Measurements from ENCODE around the gene ZNF691.

DNA sequence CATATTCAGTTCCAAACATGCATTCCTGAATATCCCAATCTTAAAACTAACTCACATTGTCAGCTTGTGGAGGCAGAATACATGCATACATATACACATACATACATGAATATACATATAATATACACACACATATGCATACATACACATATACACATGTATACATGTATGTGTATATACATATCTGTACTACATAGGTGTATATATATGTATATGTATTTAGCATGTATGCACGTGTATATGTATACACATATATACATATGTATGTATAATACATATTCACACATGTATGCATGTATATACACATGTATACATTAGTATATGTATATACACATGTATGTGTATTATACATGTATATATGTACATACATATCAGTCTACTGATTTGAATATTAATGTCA lies 1.2 kb upstream of the ZNF691 start:
- TF ChIP-seq, protein P1, sequence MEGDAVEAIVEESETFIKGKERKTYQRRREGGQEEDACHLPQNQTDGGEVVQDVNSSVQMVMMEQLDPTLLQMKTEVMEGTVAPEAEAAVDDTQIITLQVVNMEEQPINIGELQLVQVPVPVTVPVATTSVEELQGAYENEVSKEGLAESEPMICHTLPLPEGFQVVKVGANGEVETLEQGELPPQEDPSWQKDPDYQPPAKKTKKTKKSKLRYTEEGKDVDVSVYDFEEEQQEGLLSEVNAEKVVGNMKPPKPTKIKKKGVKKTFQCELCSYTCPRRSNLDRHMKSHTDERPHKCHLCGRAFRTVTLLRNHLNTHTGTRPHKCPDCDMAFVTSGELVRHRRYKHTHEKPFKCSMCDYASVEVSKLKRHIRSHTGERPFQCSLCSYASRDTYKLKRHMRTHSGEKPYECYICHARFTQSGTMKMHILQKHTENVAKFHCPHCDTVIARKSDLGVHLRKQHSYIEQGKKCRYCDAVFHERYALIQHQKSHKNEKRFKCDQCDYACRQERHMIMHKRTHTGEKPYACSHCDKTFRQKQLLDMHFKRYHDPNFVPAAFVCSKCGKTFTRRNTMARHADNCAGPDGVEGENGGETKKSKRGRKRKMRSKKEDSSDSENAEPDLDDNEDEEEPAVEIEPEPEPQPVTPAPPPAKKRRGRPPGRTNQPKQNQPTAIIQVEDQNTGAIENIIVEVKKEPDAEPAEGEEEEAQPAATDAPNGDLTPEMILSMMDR (IDR thresholded peaks at IDR 0.05) = no peak
- TF ChIP-seq POLR2A (IDR thresholded peaks at IDR 0.05) = no peak
- no peak for TF ChIP-seq POLR2AphosphoS5 (IDR thresholded peaks at IDR 0.05; ENCODE audit: insufficient read depth in 1 of 2, low read depth in 1 of 2)
